NOMO-1 treated with dmso at 0.1 percent for 144 hours (cell line): Measurements from ENCODE around the gene OCLN.
"Not testable (repeated sequence)": the region's sequence is repeated elsewhere in the genome, so short reads cannot be mapped to it uniquely, and the experiment has no call there.

ENCODE experiments used
- DNase-seq: peaks from one replicate; lab custom pipeline; 2025; ENCODE audit not compliant: unreplicated experiment; lab: John Stamatoyannopoulos, UW

OCLN gene

GRCh38 chr5:69527128-69527770 is 34.7 kb downstream of the OCLN start:
- no peak for DNase-seq

- DNase-seq, result no peak
These were observed 35.4 kb downstream of the OCLN start for GRCh38 chr5:69528035-69528434.

GRCh38 chr5:69528609-69529008 is 36.0 kb downstream of the OCLN start:
- no peak for DNase-seq

- no peak for DNase-seq
These were observed 38.2 kb downstream of the OCLN start for GRCh38 chr5:69530561-69531405.

GRCh38 chr5:69531406-69531801 is 38.8 kb downstream of the OCLN start:
- DNase-seq, result no peak

GRCh38 chr5:69537911-69538310 is 45.3 kb downstream of the OCLN start:
- DNase-seq, result not testable (repeated sequence)

- DNase-seq, result not testable (repeated sequence)
These were observed 46.1 kb downstream of the OCLN start for GRCh38 chr5:69538735-69539134.

- DNase-seq, result not testable (repeated sequence)
These were observed 48.8 kb downstream of the OCLN start for GRCh38 chr5:69541347-69541746.

GRCh38 chr5:69542838-69543618 is 50.4 kb downstream of the OCLN start:
- not testable (repeated sequence) for DNase-seq

GRCh38 chr5:69544602-69545001 is 52.0 kb downstream of the OCLN start:
- not testable (repeated sequence) for DNase-seq

GRCh38 chr5:69559908-69560330 is 67.3 kb downstream of the OCLN start, which contains the start of gene GTF2H2C:
GTF2H2C (plus strand) TSS chr5:69560191; CDS start chr5:69565133, 4,942 bp downstream.
- not testable (repeated sequence) for DNase-seq

GRCh38 chr5:69560587-69561431 is 68.2 kb downstream of the OCLN start:
- not testable (repeated sequence) for DNase-seq

- not testable (repeated sequence) for DNase-seq
These were observed 73.6 kb downstream of the OCLN start for GRCh38 chr5:69566172-69566571.

GRCh38 chr5:69568072-69568471 is 75.5 kb downstream of the OCLN start:
- not testable (repeated sequence) for DNase-seq

GRCh38 chr5:69583356-69583755 is 90.8 kb downstream of the OCLN start:
- not testable (repeated sequence) for DNase-seq

- not testable (repeated sequence) for DNase-seq
These were observed 103.7 kb downstream of the OCLN start for GRCh38 chr5:69596114-69596840.

- DNase-seq, result not testable (repeated sequence)
These were observed 109.4 kb downstream of the OCLN start for GRCh38 chr5:69601947-69602346.

- DNase-seq, result not testable (repeated sequence)
These were observed 114.2 kb downstream of the OCLN start for GRCh38 chr5:69606839-69607238.
